Stimulated activated CD4-positive, alpha-beta T cell treated with anti-CD3 and anti-CD28 coated beads, Interleukin-2, amount 100 ng/mL, for 4 hours (primary cell): ENCODE data around the gene RTN4R.

Source experiments
- DNase-seq: peaks from one replicate; pipeline ENCODE4 v3.0.0-alpha.2; 2020; ENCODE audit warnings: low read depth

Gene RTN4R

DNA sequence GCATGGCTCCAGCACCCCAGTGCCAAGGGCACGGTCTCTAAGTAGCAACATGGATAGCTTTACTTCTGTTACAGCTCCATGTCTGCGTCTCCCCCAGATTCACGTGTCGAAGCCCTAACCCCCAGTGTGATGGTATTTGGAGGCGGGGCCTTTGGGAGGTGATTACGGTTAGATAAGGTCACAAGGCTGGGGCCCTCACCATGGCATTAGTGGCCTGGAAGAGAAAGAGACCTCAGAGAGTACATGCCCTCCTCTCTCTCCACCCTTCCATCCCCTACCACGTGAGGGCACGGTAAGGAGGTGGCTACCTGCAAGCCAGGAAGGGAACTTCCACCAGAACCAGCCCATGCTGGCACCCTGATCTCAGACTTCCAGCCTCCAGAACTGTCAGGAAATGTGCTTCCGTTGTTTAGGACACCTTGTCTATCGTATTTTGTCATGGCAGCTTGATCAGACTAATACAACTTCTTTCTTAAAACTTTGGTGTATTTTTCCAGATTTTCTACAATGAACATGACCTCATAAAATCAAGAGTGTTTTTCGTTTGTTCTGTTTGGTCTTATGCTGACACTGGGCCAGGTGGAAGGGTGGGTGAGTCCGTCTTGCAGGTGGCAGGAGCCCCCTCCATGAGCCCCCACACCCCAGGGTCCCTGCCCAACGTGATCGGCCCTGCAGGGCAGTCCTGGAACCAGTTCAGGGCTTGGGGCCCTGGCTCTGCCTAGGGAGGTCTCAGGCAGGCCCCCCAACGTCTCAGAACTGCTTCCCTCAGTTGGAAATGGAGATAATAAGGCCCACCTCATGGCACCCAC, 10.7 kb downstream of the RTN4R start:
- no peak for DNase-seq

DNA sequence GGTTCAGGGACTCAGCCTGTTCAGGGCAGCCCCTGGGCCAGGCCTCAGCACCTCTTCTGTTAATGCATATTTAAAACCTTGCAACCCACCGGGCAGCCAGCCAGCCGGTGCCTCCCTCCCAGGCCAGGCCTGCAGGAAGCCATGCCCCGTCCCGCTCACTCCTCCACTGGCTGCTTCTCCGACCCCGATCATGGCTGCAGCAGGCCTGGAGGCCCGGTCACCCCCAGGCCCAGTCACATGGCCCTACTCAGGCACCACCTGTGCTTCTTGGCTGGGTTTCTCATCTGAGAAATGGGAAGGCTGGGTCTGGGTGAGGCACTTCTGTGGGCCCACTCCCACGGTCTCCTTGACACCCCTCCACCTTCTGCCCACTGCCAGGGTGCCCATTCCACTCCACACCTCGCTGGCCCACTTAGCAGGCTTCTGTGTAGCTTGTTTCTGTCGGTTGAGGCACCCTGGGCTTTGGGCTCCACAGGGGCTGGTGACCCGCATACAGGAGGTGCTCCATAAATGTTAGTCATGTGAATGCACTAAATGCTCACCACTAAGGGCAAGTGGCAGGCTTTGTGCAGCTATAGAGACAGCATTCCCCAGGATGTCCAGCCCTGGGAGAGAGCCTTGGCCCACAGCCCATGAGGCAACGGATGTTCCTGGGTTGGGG, 11.4 kb downstream of the RTN4R start:
- no peak for DNase-seq

DNA sequence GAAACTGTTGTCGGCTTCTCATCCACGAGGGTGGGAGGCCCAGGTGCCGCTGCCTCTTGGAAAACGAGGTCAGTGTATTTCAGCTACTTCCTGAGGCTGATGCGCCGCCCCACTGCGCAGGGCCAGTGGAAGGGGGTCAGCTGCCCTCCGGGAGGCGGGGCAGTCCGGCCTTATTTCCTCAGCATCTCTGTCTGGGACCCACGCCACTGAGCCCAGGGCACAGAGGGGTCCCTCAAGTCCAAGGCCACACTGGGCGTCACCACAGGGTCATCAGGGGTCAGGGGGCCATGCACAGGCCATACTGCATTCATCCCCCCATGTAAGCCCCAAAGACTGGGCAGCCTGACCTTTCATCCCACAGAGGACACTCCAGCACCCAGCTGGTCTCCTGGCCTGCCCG, 12.1 kb downstream of the RTN4R start:
- DNase-seq: no peak

DNA sequence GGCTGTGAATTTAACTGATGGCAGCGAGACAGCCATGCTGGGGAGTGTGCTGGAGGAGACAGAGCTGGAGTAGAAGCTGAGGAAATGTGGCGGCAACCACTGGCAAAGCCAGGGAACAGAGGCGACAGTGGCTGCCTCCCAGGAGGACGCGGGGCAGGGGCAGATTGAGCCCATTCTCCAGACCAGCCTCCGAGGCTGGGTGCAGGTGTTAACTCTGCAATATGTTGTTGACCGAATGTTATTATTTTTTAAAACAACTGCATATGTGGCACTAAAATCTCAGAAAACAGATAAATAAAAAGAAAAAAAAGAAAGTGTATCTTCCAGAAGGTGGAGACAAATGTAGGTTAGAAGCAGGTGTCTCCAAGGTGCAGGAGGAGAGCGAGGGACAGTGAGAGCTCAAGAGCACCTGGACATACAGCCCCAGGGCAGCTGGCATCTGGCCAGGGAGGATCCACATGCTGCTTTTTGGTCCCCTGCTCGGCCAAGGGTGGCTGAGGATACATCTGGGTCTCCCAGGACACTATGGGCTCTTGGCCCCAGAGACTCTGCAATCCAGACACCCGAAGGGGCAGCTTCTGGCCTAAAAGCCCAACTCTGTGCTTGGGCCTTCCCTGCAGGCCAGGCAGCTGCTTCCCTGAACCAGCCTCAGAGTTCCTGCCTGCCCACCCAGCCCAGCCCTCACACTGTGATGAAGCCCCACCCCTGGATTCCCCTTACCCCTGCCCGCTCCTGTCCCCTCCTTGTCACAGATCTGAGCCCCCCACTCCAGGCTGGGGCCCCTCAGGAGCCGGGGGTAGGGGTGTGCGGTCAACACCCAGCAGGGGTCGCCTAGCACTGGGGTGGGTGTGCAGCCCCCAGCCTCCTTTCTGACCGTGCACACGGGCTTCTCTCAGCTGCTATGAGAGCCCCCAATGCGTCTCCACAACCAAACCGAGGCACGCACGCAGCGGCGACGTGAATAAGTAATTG, 12.9 kb downstream of the RTN4R start:
- no peak for DNase-seq

DNA sequence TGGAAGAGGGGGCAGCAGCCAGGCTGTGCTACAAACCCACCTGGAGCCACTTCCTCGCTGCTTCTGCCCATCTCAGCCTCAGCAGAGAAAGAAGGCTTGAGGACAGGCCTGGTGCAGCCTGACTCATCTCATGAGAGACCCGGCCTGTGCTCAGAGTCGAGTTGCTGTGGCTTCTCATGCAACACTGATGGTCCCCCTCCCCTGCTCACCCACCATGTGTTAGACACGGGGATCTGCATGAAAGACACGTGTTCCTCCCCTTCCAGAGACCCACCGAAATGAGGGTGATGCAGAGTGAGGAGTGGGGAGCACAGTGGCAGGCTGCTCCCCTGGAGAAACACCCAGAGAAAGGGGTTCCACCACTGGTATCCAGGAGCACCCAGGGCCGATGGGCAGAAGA, 15.0 kb downstream of the RTN4R start:
- DNase-seq: no peak

DNA sequence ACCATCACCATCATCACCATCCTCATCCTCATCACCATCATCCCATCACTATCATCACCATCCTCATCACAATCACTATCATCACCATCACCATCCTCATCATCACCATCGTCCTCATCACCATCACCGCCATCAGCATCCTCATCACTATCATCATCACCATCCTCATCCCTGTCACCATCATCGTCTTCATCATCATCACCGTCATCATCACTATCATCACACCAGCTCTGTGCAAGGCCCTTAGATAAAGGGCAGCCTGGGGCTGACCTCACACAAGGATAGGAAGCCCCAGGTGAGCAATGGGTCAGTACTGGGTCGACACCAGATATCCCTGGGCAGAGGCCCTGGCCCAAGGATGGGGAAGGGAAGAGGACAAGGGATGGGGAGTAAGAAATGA, 16.1 kb downstream of the RTN4R start:
- DNase-seq: no peak

DNA sequence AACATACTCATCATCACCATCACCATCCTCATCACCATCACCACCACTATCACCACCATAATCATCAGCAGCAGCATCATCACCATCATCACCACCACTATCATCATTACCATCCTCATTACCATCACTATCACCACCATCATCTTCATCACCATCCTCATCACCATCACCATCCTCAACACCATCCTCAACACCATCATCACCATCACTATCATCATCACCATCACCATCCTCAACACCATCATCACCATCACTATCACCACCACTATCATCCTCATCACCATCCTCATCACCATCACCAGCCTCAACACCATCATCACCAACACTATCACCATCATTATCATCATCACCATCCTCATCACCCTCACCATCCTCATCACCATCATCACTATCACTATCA, 16.6 kb downstream of the RTN4R start:
- DNase-seq: no peak

DNA sequence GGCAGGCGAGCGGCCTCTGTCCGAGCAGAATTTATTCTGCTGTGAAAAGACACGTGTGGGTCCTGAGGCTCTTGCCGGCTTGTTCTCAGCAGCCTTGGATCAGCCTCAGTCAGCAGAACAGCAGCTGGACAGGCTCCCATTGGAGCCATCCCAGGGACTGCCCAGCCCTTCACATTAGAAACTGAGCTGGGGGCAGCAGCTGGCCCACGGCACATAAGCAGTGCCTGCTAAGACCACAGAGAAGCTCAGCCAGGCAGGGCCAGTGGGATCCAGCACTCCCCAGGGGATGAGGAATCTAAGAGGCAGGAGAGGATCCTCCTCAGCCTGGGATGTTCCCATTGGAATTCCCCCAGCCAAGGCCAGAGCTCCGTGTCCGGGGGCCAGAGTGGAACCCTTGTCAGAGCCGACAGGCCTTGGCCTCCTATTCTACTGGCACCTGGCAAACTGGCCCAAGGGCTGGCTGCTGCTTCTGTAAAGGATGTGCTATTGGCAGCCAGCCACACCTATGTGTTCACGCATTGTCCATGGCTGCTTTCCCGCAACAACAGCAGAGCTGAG, 18.2 kb downstream of the RTN4R start:
- DNase-seq: no peak

DNA sequence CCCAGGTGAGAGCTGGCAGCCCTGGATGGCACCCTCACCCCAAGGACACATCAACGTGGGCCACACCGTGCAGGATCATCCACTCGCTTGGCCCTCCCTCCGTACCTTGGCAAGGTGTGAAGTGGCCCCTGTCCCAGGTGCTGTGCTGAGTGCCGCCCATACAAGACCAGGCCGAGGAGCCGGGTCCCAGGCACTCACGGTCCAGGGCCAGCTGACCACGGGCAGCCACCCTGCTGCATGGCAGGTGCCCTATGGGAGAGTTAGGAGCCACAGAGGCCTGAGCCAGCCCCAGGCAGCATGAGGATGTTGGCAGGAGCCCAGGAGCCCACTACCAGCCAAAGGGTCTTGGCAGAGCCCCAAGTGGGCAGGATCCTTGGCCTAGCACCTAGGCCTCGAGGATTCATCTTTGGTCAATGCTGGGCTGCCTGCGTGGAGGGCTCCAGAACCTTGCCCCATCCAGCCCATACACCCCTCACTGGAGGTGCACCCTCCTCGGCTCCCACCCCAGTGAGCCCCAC, 19.6 kb downstream of the RTN4R start:
- no peak for DNase-seq

DNA sequence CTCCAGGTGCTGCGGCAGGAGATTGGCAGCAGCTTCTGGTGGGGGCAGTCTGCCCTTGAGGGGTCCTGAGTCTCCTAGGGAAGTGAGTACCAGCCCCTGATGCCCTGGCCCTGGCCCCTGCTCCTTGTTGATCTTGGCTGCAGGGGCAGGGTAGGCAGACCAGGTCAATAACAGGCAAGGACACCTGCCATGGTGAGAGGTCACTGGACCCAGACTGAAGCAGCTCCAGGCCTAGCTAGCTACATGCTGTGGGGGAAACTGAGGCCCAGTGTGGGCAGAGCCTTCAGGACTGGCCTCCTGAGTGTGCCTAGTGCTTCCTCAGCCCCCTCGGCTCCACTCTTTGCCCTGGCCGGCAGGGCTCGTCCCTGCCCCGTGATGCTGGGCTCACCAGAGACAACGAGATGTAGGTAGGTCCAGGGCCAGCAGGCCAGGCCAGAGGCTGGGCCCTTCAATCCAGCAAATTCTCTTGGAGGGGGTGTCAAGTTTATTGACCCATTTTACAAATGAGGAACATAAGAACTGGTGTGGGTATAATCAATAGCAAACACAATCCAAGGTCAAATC, 20.4 kb downstream of the RTN4R start:
- no peak for DNase-seq

DNA sequence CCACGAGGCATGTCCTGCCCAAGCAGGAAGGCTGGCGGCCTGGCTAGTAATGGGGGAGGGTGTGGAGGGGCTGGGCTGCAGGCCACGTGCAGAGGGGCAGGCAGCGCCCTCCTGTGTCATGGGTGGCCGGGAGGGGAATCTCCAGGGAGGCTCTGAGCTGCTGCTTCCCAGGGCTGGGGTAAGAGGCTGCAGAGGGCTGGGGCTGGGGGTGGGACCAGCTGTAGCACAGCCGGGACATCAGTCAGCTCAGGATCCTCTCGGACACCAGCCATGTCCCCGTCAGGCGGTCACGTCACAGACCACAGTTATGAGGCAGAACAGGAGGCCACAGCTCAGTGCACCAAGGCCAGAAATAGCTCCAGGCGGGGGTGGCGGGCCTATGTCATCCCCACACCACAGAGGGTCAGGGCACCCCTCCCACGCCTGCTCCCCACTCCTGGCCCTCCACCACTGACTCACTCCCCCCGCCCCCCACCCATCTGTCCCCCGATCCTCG, 21.1 kb downstream of the RTN4R start:
- DNase-seq: no peak

DNA sequence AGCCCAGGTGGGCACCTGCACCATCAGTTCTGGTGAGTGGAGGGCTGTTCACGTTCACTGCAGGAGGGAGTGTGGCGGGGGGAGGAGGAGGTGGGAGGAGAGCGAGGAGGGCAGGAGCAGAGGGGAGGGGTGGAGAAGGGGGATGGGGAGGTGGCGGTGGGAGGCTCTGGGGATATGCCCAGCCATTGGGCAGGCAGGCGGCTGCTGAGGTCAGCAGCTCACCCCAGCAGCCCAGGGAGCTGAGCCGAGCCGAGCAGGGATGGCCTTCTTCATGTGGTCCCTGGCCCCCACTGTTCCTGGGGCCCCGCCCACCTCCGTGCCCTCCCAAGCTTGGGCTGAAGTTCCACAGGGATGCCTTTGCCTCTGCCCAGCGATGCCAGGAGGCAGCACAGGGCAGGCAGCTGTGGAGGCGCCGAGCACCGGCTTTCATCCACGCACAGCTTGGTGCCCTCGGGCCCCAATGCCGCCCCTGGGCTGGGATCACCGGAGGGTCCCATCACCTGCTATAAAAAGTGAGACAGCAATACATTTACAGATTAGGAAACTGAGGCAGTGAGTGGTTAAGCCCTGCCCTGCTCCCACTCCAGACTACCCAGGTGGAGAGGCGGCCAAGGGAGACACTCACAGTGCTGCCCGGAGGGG, 21.6 kb downstream of the RTN4R start:
- DNase-seq: no peak

DNA sequence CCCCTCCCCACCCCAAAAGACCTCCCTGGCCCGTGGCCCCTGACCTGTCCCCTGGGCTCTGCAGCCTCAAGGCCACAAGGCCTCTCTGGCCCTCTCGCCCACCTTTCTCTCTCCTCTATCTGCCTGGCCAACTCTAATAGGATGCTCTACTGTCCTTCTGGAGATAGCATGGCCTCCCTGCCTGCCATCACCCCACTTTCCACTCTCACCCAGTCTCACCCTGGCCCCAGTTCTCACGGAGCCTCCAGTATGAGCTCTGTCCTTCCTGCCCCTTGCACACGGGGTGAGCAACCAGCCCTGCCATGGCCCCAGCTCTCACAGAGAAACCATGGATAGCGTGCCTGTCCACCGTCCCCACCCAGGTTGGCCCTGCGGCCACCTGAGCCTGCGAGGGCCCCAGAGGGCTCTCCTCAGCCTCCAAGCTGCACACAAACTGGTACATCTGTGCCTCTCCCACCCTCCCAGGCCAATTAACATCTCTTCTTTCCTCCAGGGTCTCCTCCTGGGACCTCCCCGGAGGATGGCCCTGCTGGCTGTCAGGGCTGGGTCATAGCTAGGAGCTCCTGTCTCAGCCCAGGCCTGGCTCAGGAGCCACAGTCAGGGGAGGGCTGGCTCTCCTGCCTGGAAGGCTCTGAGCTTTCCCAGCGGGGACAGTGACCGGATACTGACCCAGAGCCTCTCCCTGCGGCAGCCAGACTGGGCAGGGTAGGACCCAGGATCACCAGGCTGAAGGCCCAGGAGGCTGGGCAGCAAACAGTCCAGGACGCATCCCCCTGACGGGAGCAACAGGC, 22.3 kb downstream of the RTN4R start:
- no peak for DNase-seq

DNA sequence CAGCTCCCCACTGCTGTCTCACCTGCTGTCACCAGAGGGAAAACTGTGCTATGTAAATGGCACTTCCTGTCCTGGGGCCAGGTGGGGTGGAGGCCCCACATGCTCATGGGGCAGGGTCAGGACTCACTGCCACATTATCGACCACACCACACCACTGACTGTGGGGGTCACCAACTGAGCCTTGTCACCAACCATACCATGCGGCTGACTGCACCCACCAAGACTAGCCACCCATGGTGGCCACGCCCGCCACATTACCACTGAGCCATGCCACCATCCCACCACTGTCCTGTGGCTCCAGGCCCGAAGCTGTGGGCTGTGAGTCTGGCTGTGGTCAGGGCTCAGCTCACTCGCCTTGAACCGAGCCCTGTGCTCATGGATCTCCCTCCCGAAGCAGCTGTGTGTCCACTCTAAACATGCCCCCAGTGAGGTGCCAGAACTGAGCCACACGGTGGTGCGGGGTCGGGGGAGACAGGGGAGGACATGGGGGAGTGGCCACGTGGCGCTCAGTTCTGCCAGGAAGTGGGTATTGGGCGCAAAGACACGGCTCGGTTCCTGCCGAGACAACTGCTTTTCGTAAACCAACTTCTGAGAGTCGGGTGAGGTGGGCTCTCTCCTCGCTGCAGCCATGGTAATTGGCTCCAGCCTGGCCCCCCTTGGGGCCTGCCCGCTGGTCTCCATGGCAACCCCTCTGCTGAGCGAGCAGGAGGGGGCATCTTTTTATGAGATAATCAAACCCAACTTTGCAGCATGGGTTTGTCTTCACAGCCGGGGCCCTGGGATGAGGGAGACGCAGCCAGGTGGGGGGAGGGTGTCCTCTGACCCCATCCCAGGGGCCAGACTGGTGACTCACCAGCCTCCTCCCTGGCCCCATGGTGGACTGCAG, 23.2 kb downstream of the RTN4R start:
- DNase-seq: no peak

DNA sequence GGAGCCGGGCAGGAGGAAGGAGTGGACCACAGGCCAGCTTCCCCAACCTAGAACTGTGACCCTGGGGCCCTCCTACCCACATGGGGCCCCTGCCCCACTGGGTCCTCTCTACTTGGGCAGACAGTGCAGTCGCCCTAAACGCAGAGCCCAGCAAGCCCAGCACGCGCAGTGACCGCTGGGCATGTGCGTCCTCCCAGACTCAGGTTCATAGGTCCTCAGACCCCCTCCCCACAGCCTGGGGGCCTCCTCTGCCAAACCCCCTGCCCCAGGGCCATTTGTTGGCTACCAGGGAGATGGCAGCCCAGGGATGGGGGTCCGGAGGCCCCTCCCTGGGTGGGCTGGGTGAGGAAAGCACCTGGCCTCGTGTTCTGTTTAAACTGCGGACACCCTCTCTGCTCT, 23.9 kb downstream of the RTN4R start:
- DNase-seq: no peak

DNA sequence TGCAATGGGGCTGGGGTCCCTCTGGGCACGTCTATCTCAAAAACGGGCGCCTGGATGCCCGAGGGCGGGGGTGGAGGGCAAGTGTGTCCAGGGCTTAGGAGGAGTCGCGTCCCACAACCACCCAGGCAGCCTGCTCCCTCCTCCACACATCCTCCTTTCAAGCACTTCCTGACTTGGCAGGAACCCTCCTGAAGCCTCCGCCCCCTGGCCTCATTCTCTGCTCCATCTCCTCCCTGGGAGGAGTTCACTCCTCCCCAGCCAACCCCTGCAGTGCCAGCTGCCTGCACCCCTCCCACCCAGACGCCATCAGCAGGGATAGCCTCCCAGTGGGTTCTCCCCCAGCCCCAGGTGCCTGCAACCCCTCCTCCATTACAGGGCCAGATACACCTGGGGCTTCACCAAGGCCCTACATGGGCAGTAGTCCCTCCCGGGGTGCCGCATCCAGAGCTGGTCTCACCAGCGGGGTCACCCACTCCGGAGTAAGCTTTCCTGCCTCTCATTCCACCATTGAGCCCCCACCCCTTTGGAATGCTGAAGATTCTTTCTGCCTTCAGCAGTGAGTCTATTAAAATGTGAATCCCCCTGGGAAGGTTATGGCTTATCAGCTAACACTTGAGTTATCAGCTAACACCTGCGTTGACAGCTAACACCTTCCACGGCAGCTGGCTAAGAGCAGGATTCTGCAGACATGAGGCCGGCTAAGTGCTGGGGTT, 24.4 kb downstream of the RTN4R start:
- no peak for DNase-seq

DNA sequence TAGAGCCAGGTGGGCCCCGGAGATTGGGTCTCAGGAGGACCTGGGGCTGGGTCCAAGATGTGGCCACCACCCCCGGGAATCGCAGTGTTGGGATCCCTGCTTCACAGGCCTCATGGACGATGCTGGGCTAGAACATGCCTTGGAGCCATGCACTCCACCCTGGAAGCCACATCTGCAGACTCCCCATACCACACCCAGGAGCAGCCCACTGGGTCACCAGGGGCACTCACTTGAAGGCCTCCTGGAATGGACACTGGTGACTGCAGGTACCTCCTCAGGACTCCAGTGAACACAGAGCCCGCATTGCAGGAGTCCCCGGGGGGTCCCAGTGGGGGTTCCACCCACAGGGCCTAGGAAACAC, 25.0 kb downstream of the RTN4R start:
- DNase-seq: no peak

DNA sequence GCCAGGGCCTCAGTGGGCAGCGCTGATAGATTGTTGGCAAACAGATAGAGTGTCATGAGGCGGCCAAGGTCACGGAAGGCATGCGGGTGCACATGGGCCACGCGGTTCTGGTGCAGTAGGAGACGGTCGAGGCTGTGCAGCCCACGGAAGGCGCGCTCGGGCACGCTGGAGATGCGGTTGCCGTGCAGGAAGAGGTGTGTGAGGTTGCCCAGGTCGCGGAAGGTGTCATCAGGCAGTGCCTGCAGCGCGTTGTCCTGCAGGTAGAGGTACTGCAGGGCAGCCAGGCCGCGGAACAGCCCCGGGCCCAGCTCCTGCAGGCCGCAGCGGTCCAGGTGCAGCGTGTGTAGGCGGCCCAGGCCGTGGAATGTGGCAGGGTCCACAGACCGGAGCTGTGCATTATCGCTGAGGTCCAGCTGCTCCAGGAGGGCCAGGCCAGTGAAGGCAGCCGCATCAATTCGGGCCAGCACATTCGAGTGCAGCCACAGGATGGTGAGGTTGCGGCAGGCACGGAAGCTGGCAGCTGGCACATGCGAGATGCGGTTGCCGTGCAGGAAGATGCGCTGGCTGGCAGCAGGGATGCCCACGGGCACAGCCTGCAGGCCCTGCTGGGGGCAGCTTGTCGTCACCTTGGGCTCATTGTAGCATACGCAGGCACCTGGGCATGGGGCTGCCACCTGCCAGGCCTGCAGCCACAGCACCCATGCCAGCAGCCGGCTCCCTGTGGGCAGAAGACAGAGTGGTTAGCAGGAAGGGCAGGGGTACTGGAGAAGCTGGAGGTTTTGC, 25.5 kb downstream of the RTN4R start:
- DNase-seq: no peak
